PFSK-1 (cell line): ENCODE measurements around the gene IL17D.

Experiments
- FOXP2 ChIP-seq: optimal IDR thresholded peaks from 2 replicates; pipeline ENCODE3; 2011; ENCODE audit warnings: borderline replicate concordance, control low read depth, inconsistent platforms; ENCODE audit not compliant: insufficient read depth; ENCODE audit errors: extremely low read length, extremely low read depth
- POLR2AphosphoS5 ChIP-seq: IDR thresholded peaks from 2 replicates; pipeline ENCODE4 v1.6.1; 2012; ENCODE audit warnings: low read depth, mild to moderate bottlenecking, control low read depth, low read length, moderate library complexity
- SIN3A ChIP-seq: IDR thresholded peaks from 2 replicates; pipeline ENCODE4 v1.6.1; 2012; ENCODE audit warnings: mild to moderate bottlenecking, low read length, moderate library complexity, borderline replicate concordance; ENCODE audit not compliant: insufficient read depth
- TAF1 ChIP-seq: IDR thresholded peaks from 2 replicates; pipeline ENCODE4 v1.6.1; 2012; ENCODE audit warnings: low read length, control low read depth, borderline replicate concordance; ENCODE audit not compliant: insufficient read depth
- TF ChIP-seq, protein P1 (sequence below), 2 experiments: IDR thresholded peaks; 2 replicates each; pipeline versions ENCODE4 v1.6.1 to v1.8.0; 2011 to 2012; ENCODE audit warnings: low read depth in 2 of 2, low read length in 2 of 2, control low read depth in 1 of 2, inconsistent platforms in 1 of 2, mild to moderate bottlenecking in 1 of 2, moderate library complexity in 1 of 2; ENCODE audit not compliant: insufficient read depth in 1 of 2

IL17D gene

DNA sequence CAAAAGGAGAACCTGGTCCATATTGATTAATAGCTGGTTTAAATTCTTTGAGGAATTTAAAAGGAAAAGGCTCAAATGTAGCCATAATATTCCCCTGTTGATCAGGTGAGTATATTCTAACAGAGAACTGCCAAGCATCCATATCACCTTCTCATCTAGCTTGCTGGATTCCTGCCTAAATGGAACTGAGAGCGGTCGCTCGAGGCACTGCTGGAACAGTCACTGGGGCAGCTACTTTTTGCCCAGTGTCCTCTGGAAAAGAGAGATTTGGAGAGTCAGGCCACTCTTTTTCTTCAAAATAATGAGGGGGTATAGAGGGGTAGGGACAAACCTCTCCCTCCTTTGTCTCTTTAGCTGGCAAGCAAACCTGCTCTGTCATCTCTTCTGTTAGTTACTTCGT, 19.5 kb upstream of the IL17D start:
- TF ChIP-seq SIN3A (no peak), FOXP2 (no peak), POLR2AphosphoS5 (no peak), TAF1 (no peak)
- TF ChIP-seq, protein P1, sequence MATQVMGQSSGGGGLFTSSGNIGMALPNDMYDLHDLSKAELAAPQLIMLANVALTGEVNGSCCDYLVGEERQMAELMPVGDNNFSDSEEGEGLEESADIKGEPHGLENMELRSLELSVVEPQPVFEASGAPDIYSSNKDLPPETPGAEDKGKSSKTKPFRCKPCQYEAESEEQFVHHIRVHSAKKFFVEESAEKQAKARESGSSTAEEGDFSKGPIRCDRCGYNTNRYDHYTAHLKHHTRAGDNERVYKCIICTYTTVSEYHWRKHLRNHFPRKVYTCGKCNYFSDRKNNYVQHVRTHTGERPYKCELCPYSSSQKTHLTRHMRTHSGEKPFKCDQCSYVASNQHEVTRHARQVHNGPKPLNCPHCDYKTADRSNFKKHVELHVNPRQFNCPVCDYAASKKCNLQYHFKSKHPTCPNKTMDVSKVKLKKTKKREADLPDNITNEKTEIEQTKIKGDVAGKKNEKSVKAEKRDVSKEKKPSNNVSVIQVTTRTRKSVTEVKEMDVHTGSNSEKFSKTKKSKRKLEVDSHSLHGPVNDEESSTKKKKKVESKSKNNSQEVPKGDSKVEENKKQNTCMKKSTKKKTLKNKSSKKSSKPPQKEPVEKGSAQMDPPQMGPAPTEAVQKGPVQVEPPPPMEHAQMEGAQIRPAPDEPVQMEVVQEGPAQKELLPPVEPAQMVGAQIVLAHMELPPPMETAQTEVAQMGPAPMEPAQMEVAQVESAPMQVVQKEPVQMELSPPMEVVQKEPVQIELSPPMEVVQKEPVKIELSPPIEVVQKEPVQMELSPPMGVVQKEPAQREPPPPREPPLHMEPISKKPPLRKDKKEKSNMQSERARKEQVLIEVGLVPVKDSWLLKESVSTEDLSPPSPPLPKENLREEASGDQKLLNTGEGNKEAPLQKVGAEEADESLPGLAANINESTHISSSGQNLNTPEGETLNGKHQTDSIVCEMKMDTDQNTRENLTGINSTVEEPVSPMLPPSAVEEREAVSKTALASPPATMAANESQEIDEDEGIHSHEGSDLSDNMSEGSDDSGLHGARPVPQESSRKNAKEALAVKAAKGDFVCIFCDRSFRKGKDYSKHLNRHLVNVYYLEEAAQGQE (IDR thresholded peaks at IDR 0.05; ENCODE audit: insufficient read depth in 1 of 2, low read depth in 2 of 2, low read length in 2 of 2), result no peak

DNA sequence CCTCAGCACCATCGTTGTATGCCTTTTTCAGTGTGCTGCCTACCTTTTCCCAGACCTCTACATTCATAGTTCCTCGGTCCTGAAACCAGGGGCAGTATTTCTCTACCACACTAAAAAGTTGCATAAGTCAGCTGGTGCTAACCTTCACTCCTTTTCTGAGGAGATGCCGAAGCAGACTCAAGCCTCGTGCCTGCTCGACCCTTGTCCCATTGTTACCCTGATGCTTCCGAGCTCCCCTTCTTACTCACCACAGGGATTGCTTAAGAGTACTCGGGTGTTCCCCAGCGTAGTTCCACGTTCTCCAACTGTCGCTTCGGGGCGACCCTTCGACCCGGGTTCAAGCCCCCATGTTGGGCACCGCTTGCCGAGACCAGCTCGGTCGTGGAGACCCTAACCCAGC, 19.0 kb upstream of the IL17D start:
- TF ChIP-seq SIN3A (no peak), POLR2AphosphoS5 (no peak), FOXP2 (no peak), TAF1 (no peak)
- TF ChIP-seq, protein P1 (IDR thresholded peaks at IDR 0.05; ENCODE audit: insufficient read depth in 1 of 2, low read depth in 2 of 2, low read length in 2 of 2), result no peak

DNA sequence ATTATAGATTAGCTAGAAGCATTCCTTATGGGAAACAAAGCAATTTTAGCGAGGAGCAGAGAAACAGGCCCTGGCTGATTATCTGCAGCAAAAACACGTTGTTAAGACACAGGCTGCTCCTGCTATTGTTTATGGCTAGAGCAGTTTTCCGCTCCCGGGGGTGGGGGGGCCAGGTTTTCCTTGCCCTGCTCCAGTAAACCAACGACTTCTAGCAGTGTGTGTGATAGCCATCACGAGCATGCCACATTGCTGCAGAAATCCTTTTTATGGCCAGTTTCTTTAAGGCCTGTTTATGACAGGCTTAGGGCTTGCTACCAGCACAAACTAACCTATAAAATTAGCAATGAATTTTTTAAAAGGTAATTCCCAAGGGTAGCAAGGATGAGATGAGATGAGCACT, 18.4 kb upstream of the IL17D start:
- no peak for TF ChIP-seq TAF1
- TF ChIP-seq POLR2AphosphoS5, result no peak
- TF ChIP-seq, protein P1 (IDR thresholded peaks at IDR 0.05; ENCODE audit: insufficient read depth in 1 of 2, low read depth in 2 of 2, low read length in 2 of 2), result no peak
- TF ChIP-seq SIN3A, result no peak
- TF ChIP-seq FOXP2, result no peak

DNA sequence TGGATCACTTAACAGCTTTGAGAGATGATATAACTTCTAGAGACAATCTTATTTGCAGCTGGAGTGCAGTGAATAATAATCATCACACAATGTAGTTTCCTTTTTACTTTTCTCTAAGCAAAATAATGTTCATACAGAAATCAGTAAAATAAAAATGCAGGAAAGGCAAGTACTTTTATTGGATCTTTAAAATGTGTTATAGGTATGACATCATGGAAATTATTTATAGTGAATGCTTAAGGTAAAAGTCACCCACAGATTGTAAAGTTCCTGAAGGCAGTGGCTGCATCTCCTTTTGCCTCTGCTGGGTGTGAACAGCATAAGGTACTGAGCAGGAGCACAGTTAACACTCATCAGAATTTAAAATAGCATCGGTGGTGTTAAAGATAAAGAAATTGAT, 17.3 kb upstream of the IL17D start:
- TF ChIP-seq, protein P1 (IDR thresholded peaks at IDR 0.05; ENCODE audit: insufficient read depth in 1 of 2, low read depth in 2 of 2, low read length in 2 of 2), result no peak
- TF ChIP-seq FOXP2 (no peak), TAF1 (no peak), POLR2AphosphoS5 (no peak), SIN3A (no peak)
